NCI-H82 (cell line): ENCODE data around the gene ATP9B.

Experiments
- DNase-seq: peaks from one replicate; lab custom pipeline; 2025; lab: John Stamatoyannopoulos, UW

ATP9B gene

DNA sequence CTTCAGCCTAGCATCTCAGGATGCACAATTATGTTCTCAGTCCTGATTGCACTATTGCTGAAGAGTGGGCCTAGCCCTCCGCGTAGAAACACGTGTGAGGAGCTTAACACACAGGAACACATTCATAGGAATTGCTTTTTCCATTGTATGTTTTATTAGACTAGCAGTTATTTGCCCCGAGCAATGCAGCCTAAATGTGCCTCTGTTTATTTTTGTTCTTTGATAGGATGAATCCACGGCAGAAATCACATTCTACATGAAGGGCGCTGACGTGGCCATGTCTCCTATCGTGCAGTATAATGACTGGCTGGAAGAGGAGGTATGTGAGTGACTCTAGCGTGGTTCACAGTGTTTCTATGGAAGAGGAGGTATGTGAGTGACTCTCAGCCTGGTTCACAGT is 260.6 kb downstream of the ATP9B start:
- DNase-seq: no peak

DNA sequence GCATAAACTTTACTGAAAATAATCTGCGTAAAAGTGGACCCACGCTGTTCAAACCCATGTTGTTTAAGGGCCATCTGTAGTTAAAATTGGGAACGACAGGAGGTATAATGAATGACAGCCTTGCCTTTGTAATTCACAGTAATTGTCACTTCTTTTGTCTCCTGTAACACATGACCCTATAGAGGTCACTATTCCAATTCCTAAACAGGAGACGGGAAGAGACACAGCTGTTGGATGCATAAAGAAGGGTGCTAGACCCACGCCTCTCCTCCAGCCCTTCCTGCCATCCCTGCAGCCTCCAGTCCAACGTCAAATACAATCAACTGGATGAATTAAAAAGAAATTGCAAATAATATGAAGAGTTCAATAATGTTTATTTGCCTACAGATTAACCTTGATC is 263.5 kb downstream of the ATP9B start:
- DNase-seq: no peak

GRCh38 chr18:79333046-79333445 is 263.9 kb downstream of the ATP9B start:
- no peak for DNase-seq

GRCh38 chr18:79334496-79335233 is 265.5 kb downstream of the ATP9B start:
- no peak for DNase-seq

- DNase-seq: no peak
Measured at GRCh38 chr18:79335833-79336360, 266.7 kb downstream of the ATP9B start.

GRCh38 chr18:79336556-79337142 is 267.5 kb downstream of the ATP9B start:
- DNase-seq: no peak

DNA sequence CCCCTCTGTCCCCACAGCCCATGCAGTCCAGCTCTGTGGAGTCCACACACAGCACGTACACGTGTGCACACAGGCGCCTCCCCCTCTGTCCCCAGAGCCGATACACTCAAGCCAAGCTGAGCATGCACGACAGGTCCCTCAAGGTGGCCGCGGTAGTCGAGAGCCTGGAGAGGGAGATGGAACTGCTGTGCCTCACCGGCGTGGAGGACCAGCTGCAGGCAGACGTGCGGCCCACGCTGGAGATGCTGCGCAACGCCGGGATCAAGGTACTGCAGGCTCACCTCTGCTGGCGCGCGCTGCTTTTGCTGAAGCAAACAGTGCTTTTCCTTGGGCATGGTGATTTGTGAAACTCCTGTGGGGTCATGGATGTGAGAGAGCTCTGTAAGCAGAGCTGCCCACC is 268.0 kb downstream of the ATP9B start:
- DNase-seq: no peak

GRCh38 chr18:79337620-79338019 is 268.4 kb downstream of the ATP9B start:
- DNase-seq: no peak

- DNase-seq: no peak
Measured at GRCh38 chr18:79339094-79339908, 270.1 kb downstream of the ATP9B start.

- DNase-seq: no peak
Measured at GRCh38 chr18:79343567-79344207, 274.5 kb downstream of the ATP9B start.

GRCh38 chr18:79344208-79344581 is 275.0 kb downstream of the ATP9B start:
- no peak for DNase-seq

GRCh38 chr18:79345366-79345765 is 276.2 kb downstream of the ATP9B start:
- no peak for DNase-seq

- DNase-seq: no peak
Measured at GRCh38 chr18:79345981-79346380, 276.8 kb downstream of the ATP9B start.

DNA sequence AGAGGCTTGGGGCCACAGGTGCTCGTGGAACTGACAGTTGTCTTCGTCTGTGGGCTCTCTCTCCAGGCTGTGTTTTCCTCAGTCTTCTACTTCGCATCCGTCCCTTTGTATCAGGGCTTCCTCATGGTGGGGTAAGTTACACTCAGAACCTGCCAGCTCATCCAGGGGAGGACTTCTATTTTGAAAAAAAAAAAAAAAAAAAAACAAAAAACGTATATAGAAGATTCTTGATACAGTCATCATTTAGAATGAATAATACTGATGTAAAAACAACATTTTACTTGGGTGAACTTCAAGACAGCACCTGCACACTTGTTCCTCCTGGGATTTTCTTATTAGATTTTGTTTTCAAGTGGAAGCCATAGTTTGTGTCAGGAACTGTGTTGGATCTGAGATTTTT is 278.9 kb downstream of the ATP9B start:
- no peak for DNase-seq

DNA sequence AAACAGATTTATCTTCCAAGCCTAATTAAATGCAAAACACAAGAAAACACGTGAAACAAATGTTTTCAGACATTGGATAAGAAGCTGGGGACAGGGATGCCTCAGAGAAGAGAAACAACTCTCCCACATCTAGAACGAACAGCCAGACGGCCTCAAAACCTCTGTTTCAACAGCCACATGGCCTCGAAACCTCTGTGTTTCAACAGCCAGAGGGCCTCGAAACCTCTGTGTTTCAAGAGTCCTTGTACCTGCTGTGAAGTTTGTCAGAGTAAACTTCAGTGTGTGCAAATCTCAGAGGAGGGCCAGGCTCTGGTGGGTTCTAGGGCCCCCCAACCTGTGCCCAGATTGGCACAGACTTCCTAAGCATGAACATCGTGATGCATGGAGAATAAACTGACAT is 283.2 kb downstream of the ATP9B start:
- no peak for DNase-seq

GRCh38 chr18:79353267-79353666 is 284.1 kb downstream of the ATP9B start:
- DNase-seq: peak; percentile 16

DNA sequence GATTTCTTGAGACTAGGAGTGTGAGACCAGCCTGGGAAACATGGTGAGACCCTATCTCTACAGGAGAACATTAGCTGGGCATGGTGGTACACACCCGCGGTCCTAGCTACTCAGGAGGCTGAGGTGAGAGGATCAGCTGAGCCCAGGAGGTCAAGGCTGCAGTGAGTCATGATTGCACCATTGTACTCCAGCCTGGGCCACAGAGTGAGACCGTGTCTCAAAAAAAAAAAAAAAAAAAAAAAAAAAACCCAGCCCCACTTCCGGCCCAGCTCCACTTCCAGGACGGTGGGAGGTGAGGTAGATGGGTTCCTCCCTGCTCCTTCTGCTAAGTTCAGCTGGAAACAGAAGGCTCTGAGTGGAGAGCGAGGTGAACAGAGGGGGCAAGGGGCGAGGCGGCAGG is 285.2 kb downstream of the ATP9B start:
- no peak for DNase-seq

GRCh38 chr18:79355433-79356335 is 286.5 kb downstream of the ATP9B start:
- DNase-seq: no peak

DNA sequence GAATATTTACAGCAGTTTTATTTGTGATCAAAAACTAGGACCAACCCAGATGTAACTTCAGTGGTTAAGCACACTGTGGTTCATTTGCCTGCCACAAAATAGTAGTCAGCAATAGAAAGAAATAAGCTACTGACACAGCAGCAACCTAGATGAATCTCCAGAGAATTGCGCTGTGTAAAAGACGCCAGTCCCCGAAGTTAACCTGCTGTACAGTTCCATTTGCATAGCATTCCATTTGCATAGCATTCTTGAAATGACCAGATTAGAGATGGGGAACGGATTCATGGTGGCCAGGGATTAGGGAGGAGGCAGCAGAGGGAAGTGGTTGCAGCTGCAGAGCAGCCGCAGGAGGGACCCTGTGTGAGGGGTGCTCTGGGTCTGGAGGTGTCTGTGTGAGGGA is 287.2 kb downstream of the ATP9B start:
- DNase-seq: no peak

- no peak for DNase-seq
Measured at GRCh38 chr18:79360933-79361332, 291.7 kb downstream of the ATP9B start.

DNA sequence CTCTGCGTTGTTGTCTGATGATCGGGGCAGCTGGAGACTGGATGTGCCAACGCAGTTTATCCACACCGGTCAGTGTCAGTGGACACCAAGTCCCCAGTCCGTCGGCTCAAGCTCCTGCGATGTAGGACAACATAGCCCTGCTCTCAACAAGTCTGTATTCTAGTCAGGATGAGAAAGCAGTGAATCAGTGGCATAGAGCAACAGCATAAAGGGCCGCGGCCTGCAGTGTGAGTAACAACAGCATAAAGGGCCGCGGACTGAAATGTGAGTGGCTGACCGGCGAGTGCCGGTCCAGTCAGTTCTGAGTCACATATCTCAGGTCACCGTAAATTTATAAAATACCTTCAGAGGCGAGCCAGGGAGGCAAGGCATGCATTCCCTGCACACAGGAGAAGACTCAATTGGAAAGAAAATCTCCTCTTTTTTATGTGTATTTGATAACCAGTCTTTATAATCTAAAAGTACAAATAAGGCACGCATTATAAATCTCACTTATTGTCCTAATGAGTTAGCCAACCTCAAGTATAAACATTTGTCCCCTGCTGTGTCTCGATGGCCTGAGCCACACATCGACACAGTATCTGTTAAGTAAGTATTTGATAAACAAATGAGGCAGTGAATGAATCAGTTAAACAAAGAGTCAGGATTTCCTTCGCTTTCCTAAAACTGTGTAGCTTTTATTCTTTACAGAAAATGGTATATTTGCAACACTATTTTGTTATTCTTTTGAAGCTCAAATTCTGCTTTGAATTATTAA is 292.8 kb downstream of the ATP9B start:
- no peak for DNase-seq
